Esophagus squamous epithelium (tissue), 5 donors: ENCODE data around the gene SGIP1. TPM values are rescaled to one million over a fixed set of nuclear protein-coding genes. Genes with fewer than 3 reads are reported as not detected.

Experiments used
- DNase-seq: peaks from one replicate; lab custom pipeline; 2025; lab: John Stamatoyannopoulos, UW
- H3K27ac ChIP-seq, 4 donors: fragments of 200-600 bp; sonication (generic); one replicate each; pipeline ENCODE4 v1.5.1; 2016 to 2019; ENCODE audit warnings: mild to moderate bottlenecking in 1 of 4
- H3K27me3 ChIP-seq, 4 donors: fragments of 200-600 bp; sonication (generic); 1 replicate in 3 of 4; 2 replicates in 1 of 4; pipeline versions ENCODE4 v1.5.1 to v1.6.0; 2017 to 2021; ENCODE audit warnings: antibody characterized with exemption in 1 of 4
- H3K36me3 ChIP-seq, 3 donors: fragments of 200-600 bp; sonication (generic); one replicate each; pipeline ENCODE4 v1.5.1; 2016 to 2019
- H3K4me1 ChIP-seq, 3 donors: fragments of 200-600 bp; sonication (generic); one replicate each; pipeline ENCODE4 v1.5.1; 2017 to 2019
- H3K4me3 ChIP-seq, 4 donors: fragments of 200-600 bp; sonication (generic); 1 replicate in 3 of 4; 2 replicates in 1 of 4; pipeline ENCODE4 v1.5.1; 2016 to 2019; ENCODE audit warnings: mild to moderate bottlenecking in 2 of 4, moderate library complexity in 1 of 4
- H3K9me3 ChIP-seq, 3 donors: fragments of 200-600 bp; sonication (generic); one replicate each; pipeline ENCODE4 v1.5.1; 2016 to 2019
- POLR2A ChIP-seq, 4 donors: fragments of 450-650 bp; IDR thresholded peaks; one replicate each; pipeline ENCODE4 v1.6.1; 2017; ENCODE audit warnings: antibody characterized with exemption in 4 of 4, mild to moderate bottlenecking in 4 of 4, moderate library complexity in 3 of 4
- WGBS, 2 donors: methylation state at CpG; one replicate each; pipeline ENCODE4 v1.1.5; 2018; 5-methylcytosine and 5-hydroxymethylcytosine counted together
- intact Hi-C: fragments of 100-400 bp; cut with DNase I; formaldehyde crosslinking; loops from one replicate; pipeline ENCODE4 v1.15.0; 2022
- total RNA-seq, 4 donors: library from RNA; depleted of rRNA; stranded (reverse); fragments of >200 nt; gene quantifications; one replicate each; pipeline ENCODE4 v1.1.0, GENCODE V29; 2016
- TF ChIP-seq, protein P1 (sequence below), 6 experiments: fragments of 450-650 bp in 4 of 6; fragments of 200-600 bp in 2 of 6; sonication (generic) in 2 of 6; IDR thresholded peaks; one replicate each; pipeline ENCODE4 v1.5.1; 2016 to 2019; ENCODE audit warnings: antibody characterized with exemption in 6 of 6, mild to moderate bottlenecking in 4 of 6, moderate library complexity in 4 of 6
- donor health status: DM: yes; HTN: yes; CAD: no.

Gene SGIP1
- total RNA-seq, 4 donors from 2014 or later = 0.35 to 5.2 (median 2.3) TPM; not detected in 1

DNA sequence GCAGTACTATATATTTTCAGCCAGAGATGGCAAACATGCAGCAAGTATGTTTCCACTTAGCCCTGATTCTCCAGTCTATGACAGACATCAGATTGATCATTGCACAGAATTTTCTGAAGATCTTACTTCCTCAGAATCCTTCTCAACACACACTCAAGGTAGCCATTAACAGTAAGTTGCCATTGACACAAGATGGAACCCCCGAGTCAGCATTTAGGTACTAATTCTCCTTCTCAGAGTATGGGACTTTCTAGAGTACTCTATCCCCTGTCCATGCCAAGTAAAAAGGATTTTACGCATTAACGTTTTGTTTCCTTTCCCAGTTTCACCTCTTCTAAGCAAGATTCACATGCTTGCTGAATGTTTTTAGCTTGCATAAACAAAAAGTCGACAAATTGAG, 63.5 kb downstream of the SGIP1 start:
- Histone ChIP-seq H3K4me3 (no peak overlapping the region), H3K27ac (no peak overlapping the region), H3K27me3 (no peaks in the 10 kb centered on the region), H3K36me3 (no peaks in the 10 kb centered on the region), H3K4me1 (no peaks in the 10 kb centered on the region), H3K9me3 (no peaks in the 10 kb centered on the region)
- no peak for TF ChIP-seq POLR2A (IDR thresholded peaks at IDR 0.05)
- TF ChIP-seq, protein P1, sequence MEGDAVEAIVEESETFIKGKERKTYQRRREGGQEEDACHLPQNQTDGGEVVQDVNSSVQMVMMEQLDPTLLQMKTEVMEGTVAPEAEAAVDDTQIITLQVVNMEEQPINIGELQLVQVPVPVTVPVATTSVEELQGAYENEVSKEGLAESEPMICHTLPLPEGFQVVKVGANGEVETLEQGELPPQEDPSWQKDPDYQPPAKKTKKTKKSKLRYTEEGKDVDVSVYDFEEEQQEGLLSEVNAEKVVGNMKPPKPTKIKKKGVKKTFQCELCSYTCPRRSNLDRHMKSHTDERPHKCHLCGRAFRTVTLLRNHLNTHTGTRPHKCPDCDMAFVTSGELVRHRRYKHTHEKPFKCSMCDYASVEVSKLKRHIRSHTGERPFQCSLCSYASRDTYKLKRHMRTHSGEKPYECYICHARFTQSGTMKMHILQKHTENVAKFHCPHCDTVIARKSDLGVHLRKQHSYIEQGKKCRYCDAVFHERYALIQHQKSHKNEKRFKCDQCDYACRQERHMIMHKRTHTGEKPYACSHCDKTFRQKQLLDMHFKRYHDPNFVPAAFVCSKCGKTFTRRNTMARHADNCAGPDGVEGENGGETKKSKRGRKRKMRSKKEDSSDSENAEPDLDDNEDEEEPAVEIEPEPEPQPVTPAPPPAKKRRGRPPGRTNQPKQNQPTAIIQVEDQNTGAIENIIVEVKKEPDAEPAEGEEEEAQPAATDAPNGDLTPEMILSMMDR (IDR thresholded peaks at IDR 0.05) = no peak
- WGBS, 2 donors = 65 to 77% methylated on average over 4 of the region's 4 CpGs
- DNase-seq = no peak
- intact Hi-C loops = no loop called here

DNA sequence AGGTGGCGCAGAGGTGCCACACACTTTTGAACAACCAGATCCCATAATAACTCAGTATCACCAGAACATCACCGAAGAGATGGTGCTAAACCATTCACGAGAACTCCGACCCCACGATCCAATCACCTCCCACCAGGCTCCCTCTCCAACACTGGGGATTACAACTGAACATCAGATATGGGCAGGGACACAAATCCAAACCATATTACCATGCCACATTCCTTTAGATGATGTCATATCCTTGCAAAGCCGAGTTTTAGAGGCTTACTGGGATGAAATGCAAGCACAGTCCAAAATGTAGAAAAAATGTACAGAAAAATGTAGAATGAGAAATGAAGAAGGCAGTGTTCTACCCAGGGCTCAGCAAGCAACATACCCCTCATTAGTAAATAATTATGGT, 64.7 kb downstream of the SGIP1 start:
- TF ChIP-seq, protein P1 (IDR thresholded peaks at IDR 0.05) = no peak
- TF ChIP-seq POLR2A (IDR thresholded peaks at IDR 0.05) = no peak
- intact Hi-C loops = no loop called here
- 79 to 90% methylated on average over 6 of the region's 6 CpGs for WGBS, 2 donors
- H3K4me3 ChIP-seq = no peak overlapping the region
- H3K27me3 ChIP-seq = no peaks in the 10 kb centered on the region
- H3K9me3 ChIP-seq = no peaks in the 10 kb centered on the region
- DNase-seq = no peak
- H3K36me3 ChIP-seq = no peaks in the 10 kb centered on the region
- no peaks in the 10 kb centered on the region for H3K4me1 ChIP-seq
- H3K27ac ChIP-seq = no peak overlapping the region

DNA sequence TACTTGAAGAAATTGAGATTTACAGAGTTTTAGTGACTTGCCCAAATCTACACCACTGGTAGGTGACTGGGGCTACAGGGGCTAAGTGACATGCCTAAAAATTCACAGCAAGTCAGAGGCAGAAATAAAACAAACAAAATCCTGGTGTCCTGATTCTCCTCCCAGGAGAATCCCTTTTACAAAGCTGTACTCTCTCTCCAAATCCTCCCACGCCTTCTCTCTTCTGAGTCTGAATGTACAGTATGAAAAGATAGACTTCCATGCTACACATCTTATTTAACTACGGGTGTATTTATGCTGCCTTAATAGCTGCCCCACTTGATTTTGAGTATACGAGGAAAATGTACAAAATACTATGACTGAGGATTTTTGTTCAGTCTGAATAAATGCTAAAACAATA, 65.4 kb downstream of the SGIP1 start:
- intact Hi-C loops = no loop called here
- TF ChIP-seq POLR2A (IDR thresholded peaks at IDR 0.05) = no peak
- TF ChIP-seq, protein P1 (IDR thresholded peaks at IDR 0.05) = no peak
- 64 to 85% methylated on average over 3 of the region's 3 CpGs for WGBS, 2 donors

DNA sequence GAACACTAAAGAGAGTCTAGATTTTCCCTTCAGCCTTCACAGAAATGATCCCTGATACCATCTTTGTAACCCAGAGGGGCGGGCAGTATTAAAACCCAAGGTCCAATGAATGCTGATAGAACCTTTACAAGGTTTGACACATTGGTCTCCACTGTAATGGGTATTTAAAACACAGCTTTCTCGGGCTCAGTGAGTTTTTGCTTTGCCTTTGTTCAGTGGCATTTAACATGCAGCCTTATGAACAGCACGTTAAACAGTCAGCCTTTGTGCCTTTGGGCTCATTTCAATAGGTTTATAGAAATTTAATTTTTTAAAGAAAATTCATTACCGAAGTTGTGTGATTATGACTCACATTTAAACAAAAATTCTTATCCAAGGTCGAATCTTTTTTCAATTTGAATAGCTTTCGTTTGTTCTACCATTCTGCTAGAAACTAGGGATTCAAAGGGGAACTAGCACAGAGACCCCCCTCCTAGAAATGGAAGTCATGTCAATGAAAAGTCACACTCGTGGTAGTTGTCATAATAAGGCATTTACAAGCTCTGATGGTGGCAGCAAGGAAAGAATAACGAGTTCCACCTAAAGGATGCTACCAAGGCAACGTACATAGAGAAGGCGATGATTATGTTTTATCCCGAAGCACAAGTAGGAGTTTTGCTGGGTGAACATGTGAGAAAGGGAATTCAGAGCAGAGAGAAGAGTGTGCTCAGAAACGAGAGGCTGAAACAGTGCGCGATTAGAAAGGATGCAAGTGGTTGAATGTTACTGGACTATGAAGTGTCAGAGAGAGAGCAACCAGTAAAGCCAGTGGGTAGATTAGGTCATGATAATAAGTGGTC, 66.2 kb downstream of the SGIP1 start:
- 70 to 73% methylated on average over 14 of the region's 14 CpGs for WGBS, 2 donors
- TF ChIP-seq, protein P1 (IDR thresholded peaks at IDR 0.05) = no peak
- TF ChIP-seq POLR2A (IDR thresholded peaks at IDR 0.05) = no peak
- intact Hi-C loops = no loop called here
- Histone ChIP-seq H3K36me3 (no peaks in the 10 kb centered on the region), H3K27me3 (no peaks in the 10 kb centered on the region), H3K9me3 (no peaks in the 10 kb centered on the region), H3K27ac (no peak overlapping the region), H3K4me3 (no peak overlapping the region), H3K4me1 (no peaks in the 10 kb centered on the region)
- no peak for DNase-seq

More for the DNA sequence above, 65.4 kb downstream of the SGIP1 start:
- no peaks in the 10 kb centered on the region for H3K4me1 ChIP-seq
- no peaks in the 10 kb centered on the region for H3K9me3 ChIP-seq
- H3K27ac ChIP-seq = no peak overlapping the region
- H3K4me3 ChIP-seq = no peak overlapping the region
- DNase-seq = no peak
- no peaks in the 10 kb centered on the region for H3K27me3 ChIP-seq
- H3K36me3 ChIP-seq = no peaks in the 10 kb centered on the region

DNA sequence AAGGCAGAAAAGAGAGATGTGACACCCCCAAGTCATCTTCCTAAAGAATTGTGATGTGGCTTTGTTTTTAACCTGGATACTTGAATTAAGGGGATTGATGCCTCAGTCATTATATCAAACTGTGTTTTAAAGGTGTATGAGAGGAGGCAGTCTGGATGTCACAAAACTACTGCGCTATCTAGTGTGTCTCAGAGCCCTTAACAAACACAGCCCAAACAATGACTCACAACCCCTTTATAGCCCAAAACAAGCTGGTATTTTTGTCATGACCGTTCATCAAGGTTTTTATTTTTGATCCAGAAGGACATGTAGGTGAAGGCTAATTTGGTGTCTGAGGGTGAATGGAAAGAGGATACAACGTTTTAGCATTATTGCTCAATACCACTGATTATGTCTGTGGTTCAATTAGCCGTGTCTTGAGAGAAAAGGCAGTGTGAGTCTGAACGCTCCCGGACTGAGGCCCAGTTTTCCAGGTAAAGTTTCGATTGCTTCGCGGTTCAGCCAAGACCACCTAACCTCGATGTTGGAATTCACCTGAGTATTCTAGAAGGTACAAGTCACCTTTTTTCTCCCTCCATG, 71.6 kb downstream of the SGIP1 start:
- Histone ChIP-seq H3K36me3 (no peaks in the 10 kb centered on the region), H3K4me3 (no peak overlapping the region), H3K27ac (no peak overlapping the region)

More for the DNA sequence above, 71.6 kb downstream of the SGIP1 start:
- intact Hi-C loops = no loop called here
- H3K4me1 ChIP-seq = no peaks in the 10 kb centered on the region
- no peaks in the 10 kb centered on the region for H3K9me3 ChIP-seq
- TF ChIP-seq, protein P1 (IDR thresholded peaks at IDR 0.05) = no peak
- TF ChIP-seq POLR2A (IDR thresholded peaks at IDR 0.05) = no peak
- no peak for DNase-seq
- H3K27me3 ChIP-seq = no peaks in the 10 kb centered on the region
- 77 to 82% methylated on average over 10 of the region's 10 CpGs for WGBS, 2 donors
